LNCaP clone FGC (cell line): ENCODE measurements around the gene HUWE1.

Experiments
- DNase-seq: peaks from one replicate; pipeline ENCODE4 v3.0.0-alpha.2; 2011; ENCODE audit warnings: low read depth
- H3K4me3 ChIP-seq: 2 replicates; pipeline ENCODE4 v1.5.1; 2011; ENCODE audit warnings: mild to moderate bottlenecking, low read depth, low read length, control low read depth
- CTCF ChIP-seq: IDR thresholded peaks from 2 replicates; pipeline ENCODE4 v1.5.1; 2012; ENCODE audit warnings: mild to moderate bottlenecking; ENCODE audit not compliant: control insufficient read depth, insufficient read depth; ENCODE audit errors: extremely low read depth

Gene HUWE1

GRCh38 chrX:53571494-53571893 is 115.0 kb downstream of the HUWE1 start:
- DNase-seq, result no peak
- H3K4me3 ChIP-seq, result no peak overlapping the region
- TF ChIP-seq CTCF, result no peak

GRCh38 chrX:53563324-53563723 is 123.2 kb downstream of the HUWE1 start:
- TF ChIP-seq CTCF, result no peak
- no peak overlapping the region for H3K4me3 ChIP-seq
- no peak for DNase-seq

- H3K4me3 ChIP-seq, result no peak overlapping the region
- no peak for TF ChIP-seq CTCF
- no peak for DNase-seq
Measured at GRCh38 chrX:53561912-53562311, 124.6 kb downstream of the HUWE1 start.

GRCh38 chrX:53558646-53559045 is 127.9 kb downstream of the HUWE1 start:
- no peak for DNase-seq
- H3K4me3 ChIP-seq, result no peak overlapping the region
- TF ChIP-seq CTCF, result no peak

GRCh38 chrX:53556868-53557267 is 129.7 kb downstream of the HUWE1 start:
- TF ChIP-seq CTCF, result no peak
- H3K4me3 ChIP-seq, result no peak overlapping the region
- DNase-seq, result no peak

GRCh38 chrX:53550756-53551463 is 135.6 kb downstream of the HUWE1 start:
- no peak overlapping the region for H3K4me3 ChIP-seq
- no peak for TF ChIP-seq CTCF
- DNase-seq, result no peak

- no peak overlapping the region for H3K4me3 ChIP-seq
- TF ChIP-seq CTCF, result no peak
- no peak for DNase-seq
Measured at GRCh38 chrX:53547668-53548067, 138.9 kb downstream of the HUWE1 start.
